Gastrocnemius medialis (tissue), 4 donors: ENCODE results near the gene TEKT1. TPM values are rescaled to one million over a fixed set of nuclear protein-coding genes. Genes with fewer than 3 reads are reported as not detected.

Experiments used
- ATAC-seq, 2 donors: fragments of 150-250 bp; one replicate each; pipeline ENCODE4 v1.9.1; 2016
- DNase-seq, 2 donors: peaks; one replicate each; pipeline ENCODE4 v3.0.0-alpha.2; 2019
- H3K27ac ChIP-seq, 4 donors: fragments of 200-600 bp; sonication (generic); 1 replicate in 1 of 4; 2 replicates in 3 of 4; pipeline ENCODE4 v1.5.1; 2016 to 2018; ENCODE audit warnings: mild to moderate bottlenecking in 2 of 4, moderate library complexity in 1 of 4
- H3K27me3 ChIP-seq, 3 donors: fragments of 200-600 bp; sonication (generic) in 2 of 3; 1 replicate in 1 of 3; 2 replicates in 2 of 3; pipeline versions ENCODE4 v1.5.1 to v1.6.0; 2016 to 2019; ENCODE audit warnings: mild to moderate bottlenecking in 1 of 3, moderate library complexity in 1 of 3
- H3K36me3 ChIP-seq, 2 donors: fragments of 200-600 bp; sonication (generic) in 1 of 2; one replicate each; pipeline ENCODE4 v1.5.1; 2017 to 2018
- H3K4me1 ChIP-seq, 2 donors: fragments of 200-600 bp; sonication (generic) in 1 of 2; one replicate each; pipeline ENCODE4 v1.5.1; 2016 to 2017; ENCODE audit warnings: mild to moderate bottlenecking in 2 of 2
- H3K4me3 ChIP-seq, 4 donors: fragments of 200-600 bp; sonication (generic) in 3 of 4; 1 replicate in 1 of 4; 2 replicates in 3 of 4; pipeline ENCODE4 v1.5.1; 2016 to 2019; ENCODE audit warnings: mild to moderate bottlenecking in 2 of 4
- H3K9me3 ChIP-seq, 3 donors: fragments of 200-600 bp; sonication (generic) in 2 of 3; 1 replicate in 1 of 3; 2 replicates in 2 of 3; pipeline ENCODE4 v1.5.1; 2016 to 2019
- POLR2A ChIP-seq, 2 donors: fragments of 450-650 bp; IDR thresholded peaks; one replicate each; pipeline ENCODE4 v1.6.1; 2017; ENCODE audit warnings: antibody characterized with exemption in 2 of 2, mild to moderate bottlenecking in 2 of 2, moderate library complexity in 2 of 2
- in situ Hi-C, 4 donors: fragments of 200-750 bp; cut with MboI; loops; one replicate each; pipeline versions ENCODE4 v1.15.0 to v1.8.0; 2017; ENCODE audit warnings: low sequenced_read_pairs in 4 of 4
- intact Hi-C: fragments of 100-400 bp; cut with DNase I; formaldehyde crosslinking; loops from one replicate; pipeline ENCODE4 v1.15.1; 2023; ENCODE audit warnings: low total_unique reads
- total RNA-seq, 4 donors: library from RNA; depleted of rRNA; stranded (reverse); fragments of >200 nt; gene quantifications; one replicate each; pipeline versions ENCODE4 v1.1.0 to v1.2.3, GENCODE V29; 2016
- TF ChIP-seq, protein P1 (sequence below), 5 experiments: fragments of 450-650 bp in 3 of 5; fragments of 200-600 bp in 2 of 5; sonication (generic) in 2 of 5; IDR thresholded peaks in 4 of 5; conservative IDR thresholded peaks in 1 of 5; 1 replicate in 4 of 5; 2 replicates in 1 of 5; pipeline ENCODE4 v1.5.1; 2016 to 2019; ENCODE audit warnings: antibody characterized with exemption in 5 of 5, mild to moderate bottlenecking in 3 of 5, moderate library complexity in 3 of 5

The TEKT1 gene
- total RNA-seq, 4 donors from 2014 or later = not detected

DNA sequence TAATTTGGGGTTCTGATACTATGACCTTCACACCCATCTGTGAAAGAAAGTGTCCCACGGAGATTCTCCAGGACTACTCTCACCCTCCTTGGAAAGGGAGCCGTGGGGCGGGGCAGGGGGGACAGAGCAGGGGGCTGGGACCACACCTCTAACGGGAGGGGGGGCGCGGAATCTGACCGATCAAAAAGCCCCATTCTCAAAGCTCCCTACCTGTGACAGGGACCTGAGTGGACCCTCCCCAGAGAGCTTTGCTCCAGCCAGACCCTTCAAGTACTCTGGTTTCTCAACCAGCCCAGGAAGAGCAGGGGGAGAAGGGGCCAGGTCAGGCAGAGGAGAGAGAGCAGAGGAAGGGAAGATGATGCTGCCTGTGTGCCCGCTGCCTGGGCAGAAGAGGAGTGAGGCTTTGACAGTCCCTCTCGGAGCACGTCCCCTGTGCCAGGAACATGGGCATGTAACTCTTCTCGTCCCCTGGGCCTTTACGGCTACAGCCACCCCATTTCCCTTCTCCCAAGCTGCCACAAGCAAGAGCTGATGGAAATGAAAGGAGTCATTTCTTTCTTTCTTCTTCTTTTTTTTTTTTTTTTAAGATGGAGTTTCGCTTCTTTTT, 75.0 kb downstream of the TEKT1 start:
- no peak for TF ChIP-seq POLR2A (IDR thresholded peaks at IDR 0.05)
- TF ChIP-seq, protein P1, sequence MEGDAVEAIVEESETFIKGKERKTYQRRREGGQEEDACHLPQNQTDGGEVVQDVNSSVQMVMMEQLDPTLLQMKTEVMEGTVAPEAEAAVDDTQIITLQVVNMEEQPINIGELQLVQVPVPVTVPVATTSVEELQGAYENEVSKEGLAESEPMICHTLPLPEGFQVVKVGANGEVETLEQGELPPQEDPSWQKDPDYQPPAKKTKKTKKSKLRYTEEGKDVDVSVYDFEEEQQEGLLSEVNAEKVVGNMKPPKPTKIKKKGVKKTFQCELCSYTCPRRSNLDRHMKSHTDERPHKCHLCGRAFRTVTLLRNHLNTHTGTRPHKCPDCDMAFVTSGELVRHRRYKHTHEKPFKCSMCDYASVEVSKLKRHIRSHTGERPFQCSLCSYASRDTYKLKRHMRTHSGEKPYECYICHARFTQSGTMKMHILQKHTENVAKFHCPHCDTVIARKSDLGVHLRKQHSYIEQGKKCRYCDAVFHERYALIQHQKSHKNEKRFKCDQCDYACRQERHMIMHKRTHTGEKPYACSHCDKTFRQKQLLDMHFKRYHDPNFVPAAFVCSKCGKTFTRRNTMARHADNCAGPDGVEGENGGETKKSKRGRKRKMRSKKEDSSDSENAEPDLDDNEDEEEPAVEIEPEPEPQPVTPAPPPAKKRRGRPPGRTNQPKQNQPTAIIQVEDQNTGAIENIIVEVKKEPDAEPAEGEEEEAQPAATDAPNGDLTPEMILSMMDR (IDR thresholded peaks at IDR 0.05 in 4 of 5, conservative IDR thresholded peaks at IDR 0.05 in 1 of 5) = no peak
- H3K4me3 ChIP-seq = peak overlapping the region; percentile 53 to 63 (median 59)
- no peak for ATAC-seq
- intact Hi-C loops = no loop called here
- in situ Hi-C loops = no loop called here
- no peak for DNase-seq
- H3K4me1 ChIP-seq = peaks cover 15 to 17% of the 10 kb centered on the region in 2 donors
- peaks cover 0 to 10% of the 10 kb centered on the region in 2 donors for H3K36me3 ChIP-seq
- no peaks in the 10 kb centered on the region for H3K9me3 ChIP-seq
- H3K27ac ChIP-seq = peak overlapping the region; percentile 80 to 87 (median 80)
- H3K27me3 ChIP-seq = no peaks in the 10 kb centered on the region

DNA sequence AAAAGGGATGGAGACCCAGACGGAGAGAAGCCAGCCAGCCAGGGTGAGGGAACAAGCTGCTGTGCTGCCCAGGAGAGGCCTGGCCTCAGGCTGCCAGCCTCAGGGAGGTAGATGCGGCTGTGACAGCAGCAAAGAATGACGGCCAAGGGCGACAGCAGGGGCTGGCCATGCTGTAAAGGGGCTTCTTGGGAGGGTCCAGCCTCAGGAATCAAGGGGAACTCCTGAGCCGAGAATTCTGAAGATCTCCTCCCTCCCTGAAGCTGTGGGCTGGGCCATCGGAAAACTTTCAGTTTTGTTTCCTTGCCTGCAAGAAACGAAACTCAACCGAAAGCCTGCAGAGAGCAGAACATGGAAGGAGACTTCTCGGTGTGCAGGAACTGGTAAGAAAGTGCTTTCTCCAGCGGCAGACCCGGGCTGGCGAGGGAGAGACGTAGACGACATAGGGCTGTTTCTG, 75.8 kb downstream of the TEKT1 start, which contains the start of gene XAF1:
Gene XAF1, plus strand, starts transcription at position 316 of the 454 bp plus-strand sequence. Its CDS starts 33 bp downstream, at position 349.
- ATAC-seq (peak in 1 of 2 donors; percentile 18), DNase-seq (peak in 1 of 2 donors; percentile 9)
- H3K27ac ChIP-seq = peak within 1 kb of the TSS; percentile 80 to 87 (median 80)
- peak in 1 of 2 donors; percentile 34 for TF ChIP-seq POLR2A (IDR thresholded peaks at IDR 0.05)
- TF ChIP-seq, protein P1 (IDR thresholded peaks at IDR 0.05 in 4 of 5, conservative IDR thresholded peaks at IDR 0.05 in 1 of 5) = no peak
- intact Hi-C loops (no loop called here), in situ Hi-C loops (no loop called here)
- no peaks in the 10 kb centered on the region for H3K27me3 ChIP-seq
- H3K36me3 ChIP-seq = peaks cover 0 to 10% of the 10 kb centered on the region in 2 donors
- H3K4me1 ChIP-seq = peaks cover 15 to 17% of the 10 kb centered on the region in 2 donors
- H3K9me3 ChIP-seq = no peaks in the 10 kb centered on the region
- H3K4me3 ChIP-seq = peak within 1 kb of the TSS; percentile 53 to 63 (median 59)

DNA sequence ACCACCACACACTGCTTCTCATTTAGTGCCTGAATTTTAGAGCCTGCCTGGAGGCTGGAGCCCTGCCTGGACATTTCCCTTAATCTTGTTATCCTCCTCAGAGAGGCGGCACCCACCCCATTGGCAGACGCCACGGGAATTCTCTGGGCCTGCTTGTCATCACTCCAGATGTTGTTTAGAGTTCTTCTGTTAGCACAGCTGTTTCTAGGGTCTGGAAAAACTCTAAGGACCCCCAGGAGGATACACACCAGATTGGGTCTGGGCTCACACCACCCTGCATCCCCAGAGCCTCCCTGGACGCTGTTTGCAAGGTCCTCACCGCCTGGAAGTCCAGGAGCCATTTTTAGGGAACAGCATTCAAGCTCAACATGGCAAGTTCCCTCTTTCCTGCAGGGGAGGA, 76.2 kb downstream of the TEKT1 start:
- ATAC-seq (no peak), DNase-seq (no peak)
- Histone ChIP-seq H3K27ac (peak overlapping the region; percentile 80 to 87 (median 80)), H3K4me1 (peaks cover 15 to 17% of the 10 kb centered on the region in 2 donors), H3K4me3 (peak overlapping the region; percentile 53 to 63 (median 59)), H3K9me3 (no peaks in the 10 kb centered on the region), H3K27me3 (no peaks in the 10 kb centered on the region), H3K36me3 (peaks cover 0 to 10% of the 10 kb centered on the region in 2 donors)
- intact Hi-C loops = no loop called here
- in situ Hi-C loops = no loop called here
- TF ChIP-seq, protein P1 (IDR thresholded peaks at IDR 0.05 in 4 of 5, conservative IDR thresholded peaks at IDR 0.05 in 1 of 5) = no peak
- TF ChIP-seq POLR2A (IDR thresholded peaks at IDR 0.05) = no peak

DNA sequence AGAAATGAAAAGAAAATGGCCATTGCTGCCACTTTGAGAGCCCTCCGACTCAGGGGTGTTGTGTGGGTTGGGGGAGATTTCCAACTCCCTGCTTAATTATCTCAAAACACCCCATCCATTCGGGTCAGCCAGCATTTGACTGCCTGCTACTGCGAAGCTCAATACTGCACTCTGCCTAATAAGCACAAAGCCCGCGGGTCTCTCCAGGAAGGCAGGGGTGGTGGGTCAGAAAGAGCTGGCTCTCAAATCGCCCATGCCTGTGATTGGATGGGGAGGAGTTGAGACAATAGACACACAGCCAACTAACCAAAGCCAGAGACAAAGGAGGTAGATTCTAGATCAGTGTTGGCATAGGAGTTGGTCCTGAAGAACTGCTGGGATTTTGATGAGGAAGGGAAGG, 78.0 kb downstream of the TEKT1 start:
- no peak for TF ChIP-seq POLR2A (IDR thresholded peaks at IDR 0.05)
- TF ChIP-seq, protein P1 (IDR thresholded peaks at IDR 0.05 in 4 of 5, conservative IDR thresholded peaks at IDR 0.05 in 1 of 5) = no peak
- H3K36me3 ChIP-seq = no peaks in the 10 kb centered on the region
- peak overlapping the region; percentile 71 to 87 (median 82) for H3K27ac ChIP-seq
- H3K4me1 ChIP-seq = peaks cover 15 to 17% of the 10 kb centered on the region in 2 donors
- no peaks in the 10 kb centered on the region for H3K9me3 ChIP-seq
- H3K4me3 ChIP-seq = peak overlapping the region in 1 of 4 donors; percentile 13
- in situ Hi-C loops (no loop called here), intact Hi-C loops (no loop called here)
- no peaks in the 10 kb centered on the region for H3K27me3 ChIP-seq
- DNase-seq = no peak
- ATAC-seq = no peak
